HepG2 (cell line): ENCODE results near the gene ENG. TPM values are rescaled to one million over a fixed set of nuclear protein-coding genes. Genes with fewer than 3 reads are reported as not detected.
A peak's percentile ranks its signal among the peaks of the same experiment; 100 is the strongest.

Experiments
- ARHGAP35 ChIP-seq: sonication (generic); formaldehyde crosslinking; IDR thresholded peaks from 2 replicates; pipeline ENCODE4 v1.9.0; 2022; ENCODE audit warnings: mild to moderate bottlenecking, inconsistent platforms, moderate library complexity, missing genetic modification reagents, borderline replicate concordance
- BATF2 ChIP-seq: sonication (generic); formaldehyde crosslinking; IDR thresholded peaks from 2 replicates; pipeline ENCODE4 v1.8.0; 2022; ENCODE audit warnings: mild to moderate bottlenecking, missing genetic modification reagents, moderate library complexity
- HMGXB4 ChIP-seq, 2 experiments: sonication (generic) in 1 of 2; formaldehyde crosslinking in 1 of 2; IDR thresholded peaks; 2 replicates each; pipeline versions ENCODE4 v1.4.0 to v1.6.1; 2018 to 2020; ENCODE audit warnings: missing genetic modification reagents in 2 of 2, borderline replicate concordance in 1 of 2, low read depth in 1 of 2, mild to moderate bottlenecking in 1 of 2, missing biosample characterization in 1 of 2
- HOXD1 ChIP-seq: sonication (generic); formaldehyde crosslinking; IDR thresholded peaks from 2 replicates; pipeline ENCODE4 v1.5.0; 2020; ENCODE audit warnings: missing genetic modification reagents
- IKZF5 ChIP-seq: IDR thresholded peaks from 2 replicates; pipeline ENCODE4 v1.6.1; 2018; ENCODE audit warnings: missing genetic modification reagents, mild to moderate bottlenecking, missing compliant biosample characterization
- MTA1 ChIP-seq: sonication (generic); formaldehyde crosslinking; IDR thresholded peaks from 2 replicates; pipeline ENCODE4 v1.4.0; 2020; ENCODE audit warnings: missing genetic modification reagents, mild to moderate bottlenecking, borderline replicate concordance
- NAIF1 ChIP-seq: sonication (generic); formaldehyde crosslinking; IDR thresholded peaks from 2 replicates; pipeline ENCODE4 v1.5.0; 2020; ENCODE audit warnings: mild to moderate bottlenecking, missing genetic modification reagents, borderline replicate concordance
- PBX2 ChIP-seq: IDR thresholded peaks from 2 replicates; pipeline ENCODE4 v1.6.1; 2016; ENCODE audit warnings: control low read depth
- RFXANK ChIP-seq: IDR thresholded peaks from 2 replicates; pipeline ENCODE4 v1.6.1; 2016
- SATB2 ChIP-seq: sonication (generic); formaldehyde crosslinking; IDR thresholded peaks from 2 replicates; pipeline ENCODE4 v1.5.0; 2020; ENCODE audit warnings: missing genetic modification reagents
- SSRP1 ChIP-seq: IDR thresholded peaks from 2 replicates; pipeline ENCODE4 v1.6.1; 2016; ENCODE audit warnings: control low read depth
- TCF7L2 ChIP-seq: IDR thresholded peaks from 2 replicates; pipeline ENCODE4 v1.6.1; 2011; ENCODE audit warnings: mild to moderate bottlenecking, low read depth, low read length, moderate library complexity
- THAP8 ChIP-seq: sonication (generic); formaldehyde crosslinking; IDR thresholded peaks from 2 replicates; pipeline ENCODE4 v1.5.1; 2020; ENCODE audit warnings: missing genetic modification reagents, mild to moderate bottlenecking, borderline replicate concordance
- YY1 ChIP-seq: IDR thresholded peaks from 2 replicates; pipeline ENCODE4 v1.6.1; 2011; ENCODE audit warnings: low read length, low read depth, moderate library complexity, mild to moderate bottlenecking; ENCODE audit not compliant: insufficient read depth, insufficient replicate concordance
- ZBED4 ChIP-seq: sonication (generic); formaldehyde crosslinking; IDR thresholded peaks from 2 replicates; pipeline ENCODE4 v1.4.0; 2020; ENCODE audit warnings: missing genetic modification reagents, borderline replicate concordance
- ZBTB14 ChIP-seq: sonication (generic); formaldehyde crosslinking; IDR thresholded peaks from 2 replicates; pipeline ENCODE4 v1.4.0; 2020; ENCODE audit warnings: missing genetic modification reagents
- ZC3H13 ChIP-seq: sonication (generic); formaldehyde crosslinking; IDR thresholded peaks from 2 replicates; pipeline ENCODE4 v1.8.1; 2023; ENCODE audit warnings: mild to moderate bottlenecking, missing genetic modification reagents, moderate library complexity
- ZFYVE20 ChIP-seq: sonication (generic); formaldehyde crosslinking; IDR thresholded peaks from 2 replicates; pipeline ENCODE4 v1.8.0; 2023; ENCODE audit warnings: low read depth, mild to moderate bottlenecking, moderate library complexity, missing genetic modification reagents, borderline replicate concordance
- ZNF260 ChIP-seq: sonication (generic); formaldehyde crosslinking; IDR thresholded peaks from 2 replicates; pipeline ENCODE4 v1.4.0; 2020; ENCODE audit warnings: missing genetic modification reagents, low read depth, mild to moderate bottlenecking, borderline replicate concordance
- polyA plus RNA-seq, 8 experiments: library from polyadenylated mRNA; depleted of rRNA in 3 of 8; stranded (reverse) in 7 of 8; unstranded in 1 of 8; fragments of >200 nt; fragmentation: Illumina TruSeq in 4 of 8; extraction: Trizol in 4 of 8; gene quantifications; 2 replicates each; pipeline versions ENCODE4 v1.2.1 to v1.2.3, GENCODE V29; 2011 to 2016; ENCODE audit warnings: low read depth in 4 of 8, missing spikeins in 1 of 8, mixed read lengths in 1 of 8; ENCODE audit not compliant: insufficient read depth in 1 of 8
- total RNA-seq, 5 experiments: library from RNA; depleted of rRNA; stranded (reverse); fragments of >200 nt; fragmentation: Illumina TruSeq; extraction: Trizol; gene quantifications; 2 replicates each; pipeline ENCODE4 v1.2.3, GENCODE V29; 2016; ENCODE audit warnings: low read depth in 1 of 5

ENG gene
- total and polyA plus RNA-seq, 2 of the 13 experiments (the other 11 are each of a cell fraction or from before 2014, with no cell fraction given): 0.02 to 1.1 TPM

GRCh38 chr9:127897193-127897692 is 42.8 kb upstream of the ENG start (continued):
- no peak for TF ChIP-seq BATF2 (CRISPR knock-in tag)
- no peak for TF ChIP-seq THAP8 (CRISPR knock-in tag)
- TF ChIP-seq ZBTB14 (CRISPR knock-in tag): no peak
- no peak for TF ChIP-seq PBX2 (CRISPR knock-in tag)
- no peak for TF ChIP-seq MTA1
- TF ChIP-seq SATB2 (CRISPR knock-in tag): no peak
- TF ChIP-seq ZFYVE20 (CRISPR knock-in tag): no peak
- TF ChIP-seq TCF7L2: no peak
- peak; percentile 55; the same call in 1 of the 2 replicates for TF ChIP-seq IKZF5
- TF ChIP-seq NAIF1: no peak
- TF ChIP-seq SSRP1: no peak
- TF ChIP-seq HOXD1: no peak
- TF ChIP-seq ZC3H13 (CRISPR knock-in tag): no peak
- TF ChIP-seq ZNF260 (CRISPR knock-in tag): no peak
- no peak for TF ChIP-seq ZBED4
- TF ChIP-seq RFXANK (CRISPR knock-in tag): no peak
- no peak for TF ChIP-seq ARHGAP35 (CRISPR knock-in tag)
- TF ChIP-seq HMGXB4 (CRISPR knock-in tag; IDR thresholded peaks at IDR 0.05; ENCODE audit: borderline replicate concordance in 1 of 2, low read depth in 1 of 2): peak in 1 of 2 experiments; percentile 25; a peak in 2 of 4 replicates
- TF ChIP-seq YY1: no peak
